Nephron (organoid): ENCODE results near the gene DGKI.

Source experiments
- H3K27ac Mint-ChIP-seq, 3 experiments: 2 replicates each; pipeline ENCODE4 v1.8.0; 2020; ENCODE audit warnings: mixed read lengths in 3 of 3, mild to moderate bottlenecking in 2 of 3, moderate library complexity in 1 of 3
- H3K27me3 Mint-ChIP-seq: 2 replicates; pipeline ENCODE4 v1.8.0; 2021; ENCODE audit warnings: low read depth, mild to moderate bottlenecking, moderate library complexity, mixed read lengths
- H3K36me3 Mint-ChIP-seq: 2 replicates; pipeline ENCODE4 v1.8.0; 2020; ENCODE audit warnings: low read depth, mixed read lengths
- H3K4me1 Mint-ChIP-seq: 2 replicates; pipeline ENCODE4 v1.8.0; 2020; ENCODE audit warnings: mixed read lengths
- H3K4me3 Mint-ChIP-seq, 3 experiments: 2 replicates each; pipeline ENCODE4 v1.8.0; 2020; ENCODE audit warnings: mild to moderate bottlenecking in 3 of 3, mixed read lengths in 3 of 3, moderate library complexity in 2 of 3
- H3K9me3 Mint-ChIP-seq: 2 replicates; pipeline ENCODE4 v1.8.0; 2020; ENCODE audit warnings: mixed read lengths
- CTCF ChIP-seq, 3 experiments: fragments of 200-600 bp; sonication (generic); IDR thresholded peaks; one replicate each; pipeline ENCODE4 v1.5.0; 2021; ENCODE audit warnings: antibody characterized with exemption in 3 of 3; ENCODE audit not compliant: unreplicated experiment in 3 of 3

Gene DGKI

GRCh38 chr7:137462847-137463246 is 383.9 kb downstream of the DGKI start:
- Mint-ChIP-seq H3K9me3 (no peaks in the 10 kb centered on the region), H3K36me3 (no peaks in the 10 kb centered on the region), H3K27ac (no peak overlapping the region), H3K4me1 (no peaks in the 10 kb centered on the region), H3K4me3 (no peak overlapping the region), H3K27me3 (no peaks in the 10 kb centered on the region)
- TF ChIP-seq CTCF (IDR thresholded peaks at IDR 0.05; ENCODE audit: unreplicated experiment in 3 of 3) = no peak

DNA sequence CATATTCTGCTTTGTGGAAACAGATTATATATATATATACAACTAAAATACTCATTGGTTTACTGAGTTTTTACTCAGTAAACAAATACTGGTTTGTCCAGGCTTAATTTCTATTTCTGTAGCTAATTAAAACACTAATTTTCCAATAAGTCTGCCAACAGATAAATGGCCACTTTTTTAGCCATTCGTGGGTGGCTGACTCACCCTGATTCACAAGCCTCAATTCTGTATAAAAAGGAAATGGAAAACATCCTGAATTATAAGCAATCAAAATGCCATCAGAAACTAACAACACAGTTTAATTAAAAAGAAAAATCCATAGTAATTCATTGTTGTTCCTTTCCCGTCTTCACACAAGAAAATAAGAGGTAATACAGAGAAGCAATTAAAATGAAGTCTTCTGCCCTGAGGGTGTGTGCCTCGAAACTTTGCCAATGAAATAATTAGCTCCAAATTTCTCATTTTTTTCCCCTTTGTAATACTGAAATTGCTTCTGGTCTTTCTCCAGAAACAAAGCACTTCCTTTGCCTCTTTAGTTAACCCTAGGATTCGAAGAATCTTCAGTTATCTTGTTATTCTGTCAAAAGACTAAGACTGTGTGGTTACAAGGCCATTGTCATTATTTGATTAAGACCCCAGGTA is 384.6 kb downstream of the DGKI start:
- H3K9me3 Mint-ChIP-seq = no peaks in the 10 kb centered on the region
- no peaks in the 10 kb centered on the region for H3K4me1 Mint-ChIP-seq
- no peak overlapping the region for H3K27ac Mint-ChIP-seq
- no peaks in the 10 kb centered on the region for H3K36me3 Mint-ChIP-seq
- no peaks in the 10 kb centered on the region for H3K27me3 Mint-ChIP-seq
- no peak overlapping the region for H3K4me3 Mint-ChIP-seq
- TF ChIP-seq CTCF (IDR thresholded peaks at IDR 0.05; ENCODE audit: unreplicated experiment in 3 of 3) = no peak

GRCh38 chr7:137458399-137458798 is 388.4 kb downstream of the DGKI start:
- no peak overlapping the region for H3K27ac Mint-ChIP-seq
- peaks cover 13% of the 10 kb centered on the region for H3K4me1 Mint-ChIP-seq
- H3K27me3 Mint-ChIP-seq = no peaks in the 10 kb centered on the region
- H3K36me3 Mint-ChIP-seq = no peaks in the 10 kb centered on the region
- no peak overlapping the region for H3K4me3 Mint-ChIP-seq
- no peaks in the 10 kb centered on the region for H3K9me3 Mint-ChIP-seq
- no peak for TF ChIP-seq CTCF (IDR thresholded peaks at IDR 0.05; ENCODE audit: unreplicated experiment in 3 of 3)

GRCh38 chr7:137454767-137455166 is 392.0 kb downstream of the DGKI start:
- Mint-ChIP-seq H3K36me3 (no peaks in the 10 kb centered on the region), H3K4me1 (peaks cover 15% of the 10 kb centered on the region), H3K27ac (peak overlapping the region; percentile 8 to 43 (median 26)), H3K9me3 (no peaks in the 10 kb centered on the region), H3K27me3 (no peaks in the 10 kb centered on the region), H3K4me3 (no peak overlapping the region)
- TF ChIP-seq CTCF (IDR thresholded peaks at IDR 0.05; ENCODE audit: unreplicated experiment in 3 of 3) = no peak

DNA sequence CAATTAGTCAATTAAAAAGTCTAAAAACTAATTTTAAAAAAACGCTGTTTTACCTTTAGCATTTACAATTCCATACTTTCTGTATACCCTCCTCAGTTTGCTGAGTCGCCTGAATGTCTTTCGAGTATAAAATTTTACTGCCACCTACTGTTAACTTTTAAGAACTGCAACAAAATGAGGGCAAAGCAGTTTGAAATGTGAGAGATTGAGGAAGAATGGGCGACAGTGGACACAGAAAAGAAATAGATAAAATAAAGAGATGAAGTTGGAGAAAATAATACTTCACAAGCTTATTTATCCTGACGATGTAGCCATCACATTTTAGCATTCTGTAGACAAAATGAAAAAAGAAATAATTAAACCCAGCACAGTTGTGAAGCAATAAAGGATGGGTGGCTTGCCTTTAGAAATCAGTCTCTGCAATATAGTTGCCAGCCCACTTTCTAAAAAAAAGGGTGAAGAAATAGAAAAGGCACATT is 392.5 kb downstream of the DGKI start:
- no peaks in the 10 kb centered on the region for H3K27me3 Mint-ChIP-seq
- H3K27ac Mint-ChIP-seq = peak overlapping the region; percentile 8 to 43 (median 26)
- H3K4me1 Mint-ChIP-seq = peaks cover 15% of the 10 kb centered on the region
- TF ChIP-seq CTCF (IDR thresholded peaks at IDR 0.05; ENCODE audit: unreplicated experiment in 3 of 3) = peak; percentile 60 to 81 (median 61)
- H3K4me3 Mint-ChIP-seq = peak overlapping the region in 1 of 3 experiments; percentile 0
- H3K9me3 Mint-ChIP-seq = no peaks in the 10 kb centered on the region
- no peaks in the 10 kb centered on the region for H3K36me3 Mint-ChIP-seq

- Mint-ChIP-seq H3K9me3 (no peaks in the 10 kb centered on the region), H3K4me3 (no peak overlapping the region), H3K27me3 (no peaks in the 10 kb centered on the region), H3K4me1 (peaks cover 15% of the 10 kb centered on the region), H3K36me3 (no peaks in the 10 kb centered on the region), H3K27ac (peak overlapping the region in 2 of 3 experiments; percentile 2 to 25)
- TF ChIP-seq CTCF (IDR thresholded peaks at IDR 0.05; ENCODE audit: unreplicated experiment in 3 of 3) = no peak
Measured at GRCh38 chr7:137453356-137453755, 393.4 kb downstream of the DGKI start.
